GM21619 (cell line): ENCODE results near the gene MAN1A1.

Source experiments
- ATAC-seq: cut with Tn5 transposase; IDR thresholded peaks from one replicate; pipeline ENCODE4 v1.9.1; 2021; ENCODE audit not compliant: unreplicated experiment

The MAN1A1 gene

GRCh38 chr6:119241111-119241465 is 108.5 kb downstream of the MAN1A1 start:
- peak; percentile 74 for ATAC-seq

DNA sequence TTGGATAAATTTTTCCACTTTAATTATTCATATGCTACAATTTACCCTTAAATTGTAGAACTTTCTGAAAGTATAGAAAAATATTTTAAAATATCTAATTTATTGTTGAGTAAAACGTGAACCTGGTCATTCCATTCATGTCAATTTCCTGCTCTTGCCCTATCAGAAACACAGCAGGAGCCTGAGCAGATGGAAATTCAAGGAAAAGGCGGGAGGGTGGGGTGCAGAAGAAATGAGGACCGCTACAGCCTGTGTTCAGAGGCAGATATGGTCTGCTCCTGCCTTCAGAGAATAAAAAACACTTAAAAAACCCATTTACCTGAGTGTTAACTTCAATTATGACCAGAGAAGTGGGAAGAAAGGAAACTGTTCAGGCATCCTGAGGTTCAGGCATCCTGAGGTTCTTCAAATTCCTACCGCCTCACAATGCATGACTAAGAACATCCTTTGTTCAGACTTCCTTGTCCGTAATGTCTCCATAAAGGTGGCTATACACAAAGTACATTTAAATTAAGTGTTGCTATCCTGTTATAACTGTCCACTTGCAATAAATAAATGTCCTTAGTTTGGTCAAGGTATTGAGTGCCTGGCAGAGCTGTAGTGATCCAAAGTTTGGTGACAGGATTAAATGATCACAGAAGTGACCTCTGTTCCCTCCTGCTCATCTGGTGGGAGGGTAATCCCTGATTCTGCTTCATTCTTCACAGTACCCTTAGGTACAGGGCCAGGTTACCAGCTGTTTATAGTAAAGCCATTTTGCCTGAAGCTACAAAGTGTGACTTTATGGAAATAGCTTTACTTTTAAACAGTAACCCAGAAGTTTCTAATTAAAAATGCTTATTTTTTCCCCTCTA is 109.1 kb downstream of the MAN1A1 start:
- ATAC-seq: peak; percentile 44

- no peak for ATAC-seq
Observed at GRCh38 chr6:119237177-119237715, 112.3 kb downstream of the MAN1A1 start.

- no peak for ATAC-seq
Observed at GRCh38 chr6:119234941-119235340, 114.6 kb downstream of the MAN1A1 start.

GRCh38 chr6:119234457-119234856 is 115.1 kb downstream of the MAN1A1 start:
- no peak for ATAC-seq

- no peak for ATAC-seq
Observed at GRCh38 chr6:119233312-119233984, 116.1 kb downstream of the MAN1A1 start.

DNA sequence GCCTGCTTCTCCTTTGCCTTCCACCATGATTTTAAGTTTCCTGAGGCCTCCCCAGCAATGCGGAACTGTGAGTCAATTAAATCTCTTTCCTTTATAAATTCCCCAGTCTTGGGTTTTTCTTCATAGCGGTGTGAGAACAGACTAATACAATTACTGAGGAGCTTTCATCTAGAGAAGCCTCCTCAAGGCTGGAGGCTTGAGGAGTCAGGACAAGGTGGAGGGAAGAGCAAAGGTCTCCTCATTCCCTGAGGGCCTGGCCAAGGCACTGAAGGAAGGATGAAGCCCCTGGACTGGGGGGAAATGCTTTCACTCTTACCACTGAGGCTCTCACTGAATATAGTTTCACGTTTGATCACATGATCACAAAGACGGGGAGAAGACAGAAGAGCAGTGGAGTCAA is 118.2 kb downstream of the MAN1A1 start:
- no peak for ATAC-seq

GRCh38 chr6:119230160-119230559 is 119.4 kb downstream of the MAN1A1 start:
- ATAC-seq: no peak

GRCh38 chr6:119227377-119227776 is 122.2 kb downstream of the MAN1A1 start:
- no peak for ATAC-seq

- no peak for ATAC-seq
Observed at GRCh38 chr6:119226089-119226488, 123.5 kb downstream of the MAN1A1 start.

DNA sequence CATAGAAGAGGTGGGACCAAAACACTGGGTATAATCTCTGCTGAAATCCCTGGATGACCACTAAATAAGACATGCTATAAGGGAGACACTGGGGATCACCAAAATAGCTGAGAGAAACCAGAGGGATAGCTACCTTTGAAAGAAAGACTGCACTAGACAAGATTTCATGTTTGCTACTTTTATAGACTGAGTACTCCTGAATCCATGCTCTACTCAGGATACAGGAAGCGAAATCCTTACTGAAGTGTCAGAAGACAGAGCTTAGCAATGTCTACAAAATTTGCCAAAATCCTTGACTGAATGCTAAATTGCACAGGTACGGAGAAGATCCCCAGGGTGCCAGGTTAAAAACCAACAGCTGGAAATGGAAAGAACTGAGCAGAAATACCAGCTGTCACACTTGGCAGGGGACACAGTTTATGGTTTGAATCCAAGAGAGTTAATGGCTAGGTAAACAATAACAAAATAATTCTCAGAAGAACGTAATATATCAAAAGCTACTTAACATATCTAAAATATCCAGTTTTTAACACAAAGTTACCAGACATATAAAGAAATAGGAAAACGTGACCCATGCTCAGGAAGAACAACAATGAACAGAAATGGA is 125.4 kb downstream of the MAN1A1 start:
- ATAC-seq: no peak

GRCh38 chr6:119220452-119220851 is 129.1 kb downstream of the MAN1A1 start:
- no peak for ATAC-seq

DNA sequence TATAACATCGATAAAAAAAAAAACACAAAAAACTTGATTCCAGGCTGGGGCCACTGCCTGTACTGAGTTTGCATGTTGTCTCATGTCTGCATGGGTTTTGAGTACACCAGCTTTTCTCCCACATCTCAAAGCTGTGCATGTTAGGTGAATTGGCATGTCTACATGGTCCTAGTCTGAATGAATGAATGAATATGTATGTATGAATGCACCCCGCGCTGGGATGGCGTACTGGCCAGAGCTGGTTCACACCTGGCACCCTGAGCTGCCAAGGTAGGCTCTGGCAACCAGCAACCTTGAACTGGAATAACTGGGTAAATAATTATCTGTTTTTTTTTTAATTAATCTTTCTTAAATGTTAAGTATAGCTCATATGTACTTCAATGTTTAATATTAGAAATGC is 131.0 kb downstream of the MAN1A1 start:
- no peak for ATAC-seq

DNA sequence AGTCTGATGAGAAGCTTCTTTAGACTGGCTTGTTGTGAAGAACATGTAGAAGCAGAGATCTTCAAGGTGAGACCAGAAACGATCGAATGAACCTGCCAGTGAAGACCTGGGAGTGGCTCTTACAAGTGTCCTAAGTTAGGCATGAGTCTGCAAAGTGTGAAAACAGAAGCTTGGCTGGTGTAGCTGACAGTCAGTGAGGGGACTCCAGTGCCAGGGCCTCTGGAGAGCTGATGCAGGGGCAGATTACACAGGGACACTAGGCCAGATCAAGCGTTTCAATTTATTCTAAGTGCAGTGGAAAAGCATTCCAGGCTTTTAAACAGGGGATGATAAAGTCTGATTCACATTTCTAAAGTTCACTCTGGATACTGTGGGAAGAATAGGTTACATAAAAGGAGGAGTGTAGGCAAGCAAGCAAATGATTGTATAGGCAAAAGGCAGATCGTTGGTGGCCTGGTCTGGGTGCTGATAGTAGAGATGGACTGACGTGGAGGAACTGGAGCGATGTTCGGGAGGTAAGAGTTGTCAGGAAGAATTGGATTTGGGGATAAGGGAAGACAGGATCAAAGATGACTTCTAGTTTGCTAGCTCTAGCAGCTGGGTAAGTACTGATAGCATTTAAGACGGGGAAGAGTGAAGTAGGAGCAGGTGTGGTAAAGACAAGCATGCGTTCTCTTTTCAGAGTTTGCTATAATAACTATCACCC is 133.5 kb downstream of the MAN1A1 start:
- ATAC-seq: no peak

GRCh38 chr6:119215309-119215708 is 134.3 kb downstream of the MAN1A1 start:
- ATAC-seq: no peak

DNA sequence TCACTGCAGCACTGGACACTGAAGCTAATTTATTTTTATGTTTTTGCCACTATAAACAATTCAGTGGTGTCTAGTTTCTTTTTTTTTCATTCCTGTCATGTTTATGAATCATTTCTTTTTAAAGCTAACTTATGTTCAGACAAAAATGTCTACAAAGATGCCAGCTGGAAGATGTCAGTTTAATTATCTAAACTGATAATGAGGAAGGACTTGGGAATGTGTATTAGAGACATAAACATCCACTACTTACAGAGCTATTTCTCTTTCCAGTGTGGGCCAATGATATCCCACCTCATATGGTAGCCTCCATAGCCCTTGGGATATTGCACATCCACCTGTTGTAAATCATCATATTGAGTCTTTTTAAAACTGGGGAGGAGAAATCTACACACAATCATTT is 139.0 kb downstream of the MAN1A1 start:
- no peak for ATAC-seq

- no peak for ATAC-seq
Observed at GRCh38 chr6:119209452-119210205, 139.9 kb downstream of the MAN1A1 start.

- no peak for ATAC-seq
Observed at GRCh38 chr6:119207971-119208725, 141.4 kb downstream of the MAN1A1 start.

DNA sequence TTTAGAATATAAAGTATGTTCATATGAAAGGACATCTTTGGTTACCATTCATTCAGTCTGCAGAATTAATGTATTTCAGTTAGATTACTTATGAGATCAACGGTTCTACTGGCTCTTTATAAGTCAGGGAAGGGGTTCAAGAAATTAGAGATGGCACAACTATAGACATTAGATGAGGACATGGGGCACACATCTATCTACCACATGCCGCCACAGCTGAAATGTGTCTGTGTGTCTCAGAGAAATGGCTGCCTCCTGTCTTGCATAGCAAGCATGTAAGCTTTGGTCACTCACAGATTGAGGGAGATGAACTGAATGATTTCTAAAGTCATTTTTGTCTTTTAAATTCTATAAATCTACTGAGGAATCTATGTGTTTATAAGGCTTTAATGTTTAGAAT is 142.2 kb downstream of the MAN1A1 start:
- no peak for ATAC-seq
